ENCODE data around the gene UGT1A5. TPM values are rescaled to one million over a fixed set of nuclear protein-coding genes. Genes with fewer than 3 reads are reported as not detected.

Gene UGT1A5
- total and polyA plus RNA-seq, 10 of the 15 experiments (the other 5 are each of a cell fraction or from before 2014, with no cell fraction given): not detected

DNA sequence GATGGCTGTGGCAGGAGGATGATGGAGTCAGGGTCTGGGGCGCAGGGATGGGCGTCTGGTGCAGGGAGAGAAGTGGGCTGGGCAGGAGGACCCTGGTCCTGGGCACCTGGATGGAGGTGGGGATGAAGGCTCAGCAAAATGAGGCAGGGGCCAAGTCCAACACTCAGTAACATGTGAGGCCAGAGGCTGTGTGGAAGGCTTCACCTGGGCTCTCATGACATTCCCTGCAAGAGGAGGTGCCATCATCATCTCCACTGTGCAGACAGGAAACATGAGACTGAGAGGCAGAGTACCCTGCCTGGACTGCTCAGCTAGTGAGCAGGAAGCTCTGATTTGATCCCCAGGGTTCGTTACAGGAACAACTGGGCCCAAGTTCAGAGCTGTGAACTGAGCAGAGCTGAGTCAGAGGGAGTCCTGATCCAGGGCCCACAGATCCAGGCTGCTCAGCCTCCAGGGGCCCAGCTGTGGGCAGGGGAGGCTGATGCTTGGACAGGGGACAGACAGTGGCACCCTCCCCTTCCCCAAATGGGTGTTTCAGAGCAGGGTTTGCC lies 104.7 kb downstream of the UGT1A5 start (continued):
- TF ChIP-seq CEBPZ (IDR thresholded peaks at IDR 0.05; ENCODE audit: low read depth, low read length) (no peak), NR2C1 (IDR thresholded peaks at IDR 0.05) (no peak), ZBED1 (IDR thresholded peaks at IDR 0.05; ENCODE audit: borderline replicate concordance) (no peak), RELB (IDR thresholded peaks at IDR 0.05; ENCODE audit: low read depth) (no peak)

DNA sequence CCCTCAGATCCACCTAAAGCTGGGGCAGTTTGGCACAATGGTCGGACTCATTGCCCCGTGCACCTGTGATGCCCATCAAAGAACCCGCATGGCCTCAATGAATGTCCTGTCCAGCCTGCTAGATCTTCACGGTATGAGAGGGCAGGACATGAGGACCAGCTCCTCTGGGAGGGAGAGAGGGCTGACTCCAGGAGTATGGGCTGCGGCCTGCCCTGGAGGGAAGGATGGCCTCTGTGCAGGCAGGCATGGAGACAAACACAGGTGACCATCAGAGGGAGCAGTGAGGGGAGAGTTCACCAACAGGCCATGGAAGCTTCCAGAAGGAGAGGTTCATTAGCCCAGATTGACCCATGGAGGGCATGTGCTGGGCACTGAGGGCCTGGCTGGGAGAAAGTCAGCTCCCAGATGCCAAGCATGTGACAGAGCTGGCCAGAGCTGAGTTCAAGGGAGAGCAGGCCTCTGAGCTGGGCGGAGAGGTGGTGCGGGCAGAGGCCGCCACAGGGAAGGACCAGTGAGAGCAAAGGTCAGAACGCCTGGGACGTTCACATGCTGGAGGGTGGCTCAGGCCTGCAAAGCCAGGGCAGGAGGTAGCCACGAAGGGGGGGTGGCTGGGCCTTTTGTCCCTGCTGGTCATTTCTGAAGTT lies 105.4 kb downstream of the UGT1A5 start:
- no peak overlapping the region for H3K4me2 ChIP-seq (ENCODE audit: control insufficient read depth, insufficient read depth)
- ChIA-PET POLR2A (no interaction called here), SMC1A (ENCODE audit: uncharacterized antibody, unreplicated experiment) (no interaction called here), CTCF (no interaction called here), RAD21 (ENCODE audit: unreplicated experiment) (no interaction called here)
- no peaks in the 10 kb centered on the region for H4K20me1 ChIP-seq (ENCODE audit: control insufficient read depth, insufficient read depth)
- no peaks in the 10 kb centered on the region for H3K4me1 ChIP-seq (ENCODE audit: control insufficient read depth, insufficient read depth, low read length)
- WGBS (ENCODE audit: insufficient coverage, insufficient replicate concordance, low lambda C conversion rate, missing lambda C conversion rate): 29% methylated on average over 11 of the region's 11 CpGs
- H3K27ac ChIP-seq (ENCODE audit: control insufficient read depth, insufficient read depth): no peak overlapping the region
- in situ Hi-C loops (cut with MboI): no loop called here
- H3K9ac ChIP-seq (ENCODE audit: control insufficient read depth, insufficient read depth, low read length): no peak overlapping the region
- H3K4me3 ChIP-seq: no peak overlapping the region
- no TSS peak for BruUV-seq (replicated peaks)
- no peaks in the 10 kb centered on the region; a peak in 3 of 4 replicates for H3K27me3 ChIP-seq (replicated peaks in 1 of 2; ENCODE audit: control insufficient read depth in 2 of 2, insufficient read depth in 2 of 2, low read length in 1 of 2)
- intact Hi-C loops (cut with micrococcal nuclease; ENCODE audit: unreplicated experiment): no loop called here
- no peaks in the 10 kb centered on the region for H3K9me3 ChIP-seq (replicated peaks; ENCODE audit: control insufficient read depth, insufficient read depth, low read length)
- ATAC-seq: no peak
- H3K36me3 ChIP-seq (ENCODE audit: control insufficient read depth in 2 of 2, insufficient read depth in 2 of 2, low read length in 1 of 2): no peaks in the 10 kb centered on the region
- H2AFZ ChIP-seq (ENCODE audit: control insufficient read depth, low read depth, low read length): no peak overlapping the region
- no peaks in the 10 kb centered on the region for H3K79me2 ChIP-seq (ENCODE audit: control insufficient read depth, insufficient read depth, low read length)
- FAIRE-seq: no peak
- no peak for DNase-seq (ENCODE audit: low read depth, low spot score)
- TF ChIP-seq HDAC6 (IDR thresholded peaks at IDR 0.05; ENCODE audit: unreplicated experiment): no peak
- TF ChIP-seq USF2 (IDR thresholded peaks at IDR 0.05; ENCODE audit: borderline replicate concordance, low read depth, low read length): no peak
- no peak for TF ChIP-seq YY1 (IDR thresholded peaks at IDR 0.05; ENCODE audit: low read depth, low read length)
- TF ChIP-seq CBX5 (IDR thresholded peaks at IDR 0.05; ENCODE audit: low read depth): no peak
- no peak for TF ChIP-seq FOXK2 (IDR thresholded peaks at IDR 0.05)
- no peak for TF ChIP-seq POLR2A (IDR thresholded peaks at IDR 0.05; ENCODE audit: low read depth, low read length)
- TF ChIP-seq POLR2AphosphoS2 (IDR thresholded peaks at IDR 0.05; ENCODE audit: low read depth, low read length): no peak
- no peak for TF ChIP-seq NR2F1 (conservative IDR thresholded peaks at IDR 0.05)
- TF ChIP-seq, protein P1, sequence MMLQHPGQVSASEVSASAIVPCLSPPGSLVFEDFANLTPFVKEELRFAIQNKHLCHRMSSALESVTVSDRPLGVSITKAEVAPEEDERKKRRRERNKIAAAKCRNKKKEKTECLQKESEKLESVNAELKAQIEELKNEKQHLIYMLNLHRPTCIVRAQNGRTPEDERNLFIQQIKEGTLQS (IDR thresholded peaks at IDR 0.05; ENCODE audit: borderline replicate concordance, extremely low read depth, low read depth, low read length): no peak
- TF ChIP-seq, protein P2, sequence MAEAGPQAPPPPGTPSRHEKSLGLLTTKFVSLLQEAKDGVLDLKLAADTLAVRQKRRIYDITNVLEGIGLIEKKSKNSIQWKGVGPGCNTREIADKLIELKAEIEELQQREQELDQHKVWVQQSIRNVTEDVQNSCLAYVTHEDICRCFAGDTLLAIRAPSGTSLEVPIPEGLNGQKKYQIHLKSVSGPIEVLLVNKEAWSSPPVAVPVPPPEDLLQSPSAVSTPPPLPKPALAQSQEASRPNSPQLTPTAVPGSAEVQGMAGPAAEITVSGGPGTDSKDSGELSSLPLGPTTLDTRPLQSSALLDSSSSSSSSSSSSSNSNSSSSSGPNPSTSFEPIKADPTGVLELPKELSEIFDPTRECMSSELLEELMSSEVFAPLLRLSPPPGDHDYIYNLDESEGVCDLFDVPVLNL (IDR thresholded peaks at IDR 0.05; ENCODE audit: low read depth, low read length): no peak

All from GM12878 (cell line).